ENCODE measurements around the gene OR8K5. TPM values are rescaled to one million over a fixed set of nuclear protein-coding genes. Genes with fewer than 3 reads are reported as not detected.

The OR8K5 gene
- total RNA-seq, 1 donor from 2014 or later = not detected

- no peaks in the 10 kb centered on the region for H3K4me1 Mint-ChIP-seq (ENCODE audit: unreplicated experiment)
- DNase-seq (ENCODE audit: extremely low spot score, unreplicated experiment) = no peak
- TF ChIP-seq, protein P1, sequence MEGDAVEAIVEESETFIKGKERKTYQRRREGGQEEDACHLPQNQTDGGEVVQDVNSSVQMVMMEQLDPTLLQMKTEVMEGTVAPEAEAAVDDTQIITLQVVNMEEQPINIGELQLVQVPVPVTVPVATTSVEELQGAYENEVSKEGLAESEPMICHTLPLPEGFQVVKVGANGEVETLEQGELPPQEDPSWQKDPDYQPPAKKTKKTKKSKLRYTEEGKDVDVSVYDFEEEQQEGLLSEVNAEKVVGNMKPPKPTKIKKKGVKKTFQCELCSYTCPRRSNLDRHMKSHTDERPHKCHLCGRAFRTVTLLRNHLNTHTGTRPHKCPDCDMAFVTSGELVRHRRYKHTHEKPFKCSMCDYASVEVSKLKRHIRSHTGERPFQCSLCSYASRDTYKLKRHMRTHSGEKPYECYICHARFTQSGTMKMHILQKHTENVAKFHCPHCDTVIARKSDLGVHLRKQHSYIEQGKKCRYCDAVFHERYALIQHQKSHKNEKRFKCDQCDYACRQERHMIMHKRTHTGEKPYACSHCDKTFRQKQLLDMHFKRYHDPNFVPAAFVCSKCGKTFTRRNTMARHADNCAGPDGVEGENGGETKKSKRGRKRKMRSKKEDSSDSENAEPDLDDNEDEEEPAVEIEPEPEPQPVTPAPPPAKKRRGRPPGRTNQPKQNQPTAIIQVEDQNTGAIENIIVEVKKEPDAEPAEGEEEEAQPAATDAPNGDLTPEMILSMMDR (conservative IDR thresholded peaks at IDR 0.05) = no peak
- H3K27ac Mint-ChIP-seq = no peak overlapping the region
- no peaks in the 10 kb centered on the region for H3K27me3 Mint-ChIP-seq
- H3K9me3 Mint-ChIP-seq = no peaks in the 10 kb centered on the region
- no peak overlapping the region for H3K4me3 Mint-ChIP-seq
- H3K36me3 Mint-ChIP-seq = no peaks in the 10 kb centered on the region
These were observed 23.3 kb upstream of the OR8K5 start for GRCh38 chr11:56183459-56183858.

- TF ChIP-seq, protein P1 (conservative IDR thresholded peaks at IDR 0.05) = no peak
- Mint-ChIP-seq H3K36me3 (no peaks in the 10 kb centered on the region), H3K27ac (no peak within 1 kb of the TSS), H3K4me1 (ENCODE audit: unreplicated experiment) (no peaks in the 10 kb centered on the region), H3K4me3 (no peak within 1 kb of the TSS), H3K27me3 (no peaks in the 10 kb centered on the region), H3K9me3 (no peaks in the 10 kb centered on the region)
- no peak for DNase-seq (ENCODE audit: extremely low spot score, unreplicated experiment)
These were observed 16.2 kb upstream of the OR8K5 start, which contains the start of gene OR5J2 for GRCh38 chr11:56176318-56176717. OR5J2 (plus strand) TSS chr11:56176618; CDS start chr11:56176618, 0 bp downstream.

DNA sequence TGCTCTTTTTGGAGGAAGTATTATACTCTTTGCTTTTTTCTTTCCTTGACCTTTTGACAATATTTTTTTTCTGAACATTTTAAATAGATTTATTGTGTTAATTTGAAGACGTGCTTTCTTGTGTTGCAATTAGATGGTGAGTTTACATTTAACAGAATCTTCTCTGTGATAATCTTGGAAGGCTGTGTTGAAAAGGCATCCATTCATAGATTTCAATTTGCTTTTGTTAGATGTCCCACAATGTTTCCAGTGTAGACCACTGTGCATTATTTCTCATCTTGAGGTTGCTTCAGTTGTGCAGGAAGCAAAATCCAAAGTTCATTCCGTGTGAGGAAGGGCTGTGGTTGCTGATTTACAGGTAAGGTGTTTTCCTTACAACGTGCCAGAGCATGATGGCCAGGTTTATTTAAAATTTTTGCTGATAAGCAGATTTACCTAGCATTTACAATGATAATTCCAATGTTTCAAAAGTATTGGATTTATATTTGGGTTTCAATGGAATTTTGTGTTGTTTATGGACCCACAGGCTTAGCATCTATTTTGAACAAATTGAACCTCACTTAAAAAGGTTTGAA lies 12.2 kb upstream of the OR8K5 start:
- Mint-ChIP-seq H3K9me3 (no peaks in the 10 kb centered on the region), H3K27ac (no peak overlapping the region)
- TF ChIP-seq, protein P1 (conservative IDR thresholded peaks at IDR 0.05) = no peak

DNA sequence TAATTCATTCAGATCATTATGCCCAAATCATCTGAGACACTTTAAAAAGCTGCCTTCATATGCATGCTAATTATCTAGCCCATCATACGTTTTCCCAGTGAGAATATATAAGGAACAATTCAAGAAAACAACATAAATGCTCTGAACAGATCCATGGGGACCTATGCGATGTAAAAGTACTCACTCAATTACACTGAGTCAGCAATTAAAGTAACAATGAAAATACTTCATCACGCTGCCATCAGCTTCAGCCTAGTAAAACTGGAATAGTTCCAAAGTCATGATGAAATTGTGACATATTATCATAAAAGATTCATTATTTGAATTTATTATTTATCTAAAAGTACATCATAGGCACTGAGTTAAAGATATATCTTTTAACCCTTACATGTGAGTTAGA lies 3.7 kb upstream of the OR8K5 start:
- TF ChIP-seq, protein P1 (conservative IDR thresholded peaks at IDR 0.05) = no peak
- H3K36me3 Mint-ChIP-seq = no peaks in the 10 kb centered on the region
- no peaks in the 10 kb centered on the region for H3K4me1 Mint-ChIP-seq (ENCODE audit: unreplicated experiment)
- no peaks in the 10 kb centered on the region for H3K9me3 Mint-ChIP-seq
- H3K27me3 Mint-ChIP-seq = no peaks in the 10 kb centered on the region
- no peak overlapping the region for H3K4me3 Mint-ChIP-seq
- no peak overlapping the region for H3K27ac Mint-ChIP-seq
- no peak for DNase-seq (ENCODE audit: extremely low spot score, unreplicated experiment)

More for the DNA sequence above, 12.2 kb upstream of the OR8K5 start:
- H3K36me3 Mint-ChIP-seq = no peaks in the 10 kb centered on the region
- H3K4me3 Mint-ChIP-seq = no peak overlapping the region
- H3K27me3 Mint-ChIP-seq = no peaks in the 10 kb centered on the region
- H3K4me1 Mint-ChIP-seq (ENCODE audit: unreplicated experiment) = no peaks in the 10 kb centered on the region
- no peak for DNase-seq (ENCODE audit: extremely low spot score, unreplicated experiment)

DNA sequence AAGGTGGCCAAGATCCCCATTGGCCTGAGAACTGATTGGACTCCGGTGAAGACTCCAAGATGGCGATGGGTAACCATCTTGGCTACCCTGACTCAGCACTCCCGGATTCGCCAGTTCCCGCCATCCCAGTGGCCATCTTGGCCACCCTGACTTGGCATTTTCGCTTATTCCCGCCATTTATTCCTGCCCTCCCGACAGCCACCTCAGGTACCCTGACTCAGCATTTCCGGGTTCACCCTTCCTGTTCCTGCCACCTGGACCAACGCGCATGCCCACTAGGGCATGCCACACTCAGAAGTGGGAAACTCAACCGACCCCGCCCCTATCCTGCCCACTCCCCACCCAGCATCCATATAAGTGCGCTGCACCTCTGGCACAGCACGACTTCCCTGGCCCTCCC lies 7.8 kb downstream of the OR8K5 start:
- no peaks in the 10 kb centered on the region for H3K36me3 Mint-ChIP-seq
- H3K4me3 Mint-ChIP-seq = no peak overlapping the region
- DNase-seq (ENCODE audit: extremely low spot score, unreplicated experiment) = no peak
- TF ChIP-seq, protein P1 (conservative IDR thresholded peaks at IDR 0.05) = no peak
- H3K9me3 Mint-ChIP-seq = peaks cover 9% of the 10 kb centered on the region
- no peaks in the 10 kb centered on the region for H3K4me1 Mint-ChIP-seq (ENCODE audit: unreplicated experiment)
- no peak overlapping the region for H3K27ac Mint-ChIP-seq
- H3K27me3 Mint-ChIP-seq = no peaks in the 10 kb centered on the region
